ENCODE results near the gene GCN1.

DNA sequence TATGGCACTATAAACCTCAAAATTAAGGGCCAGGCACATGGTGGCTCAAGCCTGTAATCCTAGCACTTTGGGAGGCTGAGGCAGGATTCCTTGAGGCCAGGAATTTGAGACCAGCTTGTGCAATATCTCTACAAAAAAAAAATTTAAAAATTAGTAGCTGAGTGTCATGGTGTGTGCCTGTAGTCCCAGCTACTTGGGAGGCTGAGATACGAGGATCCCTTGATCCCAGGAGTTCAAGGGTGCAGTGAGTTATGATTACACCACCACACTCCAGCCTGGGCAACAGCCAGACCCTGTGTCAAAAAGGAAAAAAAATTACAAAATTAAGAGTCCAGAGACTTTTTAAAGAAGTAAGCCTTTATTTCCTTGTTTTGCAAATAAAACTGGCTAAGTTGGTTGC lies 1.8 kb upstream of the GCN1 start:
- TF ChIP-seq, protein P1, sequence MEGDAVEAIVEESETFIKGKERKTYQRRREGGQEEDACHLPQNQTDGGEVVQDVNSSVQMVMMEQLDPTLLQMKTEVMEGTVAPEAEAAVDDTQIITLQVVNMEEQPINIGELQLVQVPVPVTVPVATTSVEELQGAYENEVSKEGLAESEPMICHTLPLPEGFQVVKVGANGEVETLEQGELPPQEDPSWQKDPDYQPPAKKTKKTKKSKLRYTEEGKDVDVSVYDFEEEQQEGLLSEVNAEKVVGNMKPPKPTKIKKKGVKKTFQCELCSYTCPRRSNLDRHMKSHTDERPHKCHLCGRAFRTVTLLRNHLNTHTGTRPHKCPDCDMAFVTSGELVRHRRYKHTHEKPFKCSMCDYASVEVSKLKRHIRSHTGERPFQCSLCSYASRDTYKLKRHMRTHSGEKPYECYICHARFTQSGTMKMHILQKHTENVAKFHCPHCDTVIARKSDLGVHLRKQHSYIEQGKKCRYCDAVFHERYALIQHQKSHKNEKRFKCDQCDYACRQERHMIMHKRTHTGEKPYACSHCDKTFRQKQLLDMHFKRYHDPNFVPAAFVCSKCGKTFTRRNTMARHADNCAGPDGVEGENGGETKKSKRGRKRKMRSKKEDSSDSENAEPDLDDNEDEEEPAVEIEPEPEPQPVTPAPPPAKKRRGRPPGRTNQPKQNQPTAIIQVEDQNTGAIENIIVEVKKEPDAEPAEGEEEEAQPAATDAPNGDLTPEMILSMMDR (IDR thresholded peaks at IDR 0.05): no peak
- TF ChIP-seq POLR2A (IDR thresholded peaks at IDR 0.05): no peak
